ENCODE measurements around the gene ALDH8A1.

The ALDH8A1 gene, protein sequence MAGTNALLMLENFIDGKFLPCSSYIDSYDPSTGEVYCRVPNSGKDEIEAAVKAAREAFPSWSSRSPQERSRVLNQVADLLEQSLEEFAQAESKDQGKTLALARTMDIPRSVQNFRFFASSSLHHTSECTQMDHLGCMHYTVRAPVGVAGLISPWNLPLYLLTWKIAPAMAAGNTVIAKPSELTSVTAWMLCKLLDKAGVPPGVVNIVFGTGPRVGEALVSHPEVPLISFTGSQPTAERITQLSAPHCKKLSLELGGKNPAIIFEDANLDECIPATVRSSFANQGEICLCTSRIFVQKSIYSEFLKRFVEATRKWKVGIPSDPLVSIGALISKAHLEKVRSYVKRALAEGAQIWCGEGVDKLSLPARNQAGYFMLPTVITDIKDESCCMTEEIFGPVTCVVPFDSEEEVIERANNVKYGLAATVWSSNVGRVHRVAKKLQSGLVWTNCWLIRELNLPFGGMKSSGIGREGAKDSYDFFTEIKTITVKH

DNA sequence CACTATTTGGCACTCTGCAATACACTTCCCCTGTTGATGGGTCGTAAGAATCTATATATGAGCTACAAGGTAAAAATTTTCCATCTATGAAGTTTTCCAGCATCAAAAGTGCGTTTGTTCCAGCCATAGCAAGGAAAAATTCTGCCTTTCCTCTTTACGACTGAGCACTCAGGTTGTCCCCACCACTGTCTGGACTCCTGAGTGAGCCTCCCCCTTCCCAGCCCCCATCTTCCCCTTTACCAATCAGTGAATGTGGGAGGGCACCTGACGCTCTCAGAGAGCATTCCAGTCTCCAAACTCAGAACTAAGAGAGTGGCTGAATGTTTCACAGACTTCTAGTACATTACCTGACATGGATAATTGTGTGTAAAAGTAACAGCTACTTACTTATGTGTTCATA is at the start of gene ALDH8A1:
Gene ALDH8A1 (minus strand): TSS at position 175 of the 400 bp plus-strand sequence. CDS start 48 bp downstream, at position 127.
- no peak for DNase-seq

DNA sequence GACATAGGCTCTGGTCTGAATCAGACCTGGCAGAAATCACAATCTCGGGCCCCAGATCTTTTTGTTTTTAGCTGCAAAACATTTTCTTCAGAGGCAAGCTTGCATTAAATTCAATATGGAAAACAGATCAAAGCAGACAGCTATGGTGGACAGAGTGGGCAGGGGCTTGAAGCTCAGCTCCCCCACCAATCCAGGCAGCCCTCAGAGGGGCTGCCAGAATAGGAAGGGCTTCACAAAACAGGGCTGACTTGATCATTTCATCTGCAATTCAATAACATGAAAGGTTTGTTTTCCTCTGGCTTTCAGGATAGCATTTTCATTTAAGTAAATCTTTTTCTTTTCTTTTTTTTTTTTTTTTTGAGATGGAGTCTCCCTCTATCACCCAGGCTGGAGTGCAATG is 49.2 kb upstream of the ALDH8A1 start:
- DNase-seq = no peak

DNA sequence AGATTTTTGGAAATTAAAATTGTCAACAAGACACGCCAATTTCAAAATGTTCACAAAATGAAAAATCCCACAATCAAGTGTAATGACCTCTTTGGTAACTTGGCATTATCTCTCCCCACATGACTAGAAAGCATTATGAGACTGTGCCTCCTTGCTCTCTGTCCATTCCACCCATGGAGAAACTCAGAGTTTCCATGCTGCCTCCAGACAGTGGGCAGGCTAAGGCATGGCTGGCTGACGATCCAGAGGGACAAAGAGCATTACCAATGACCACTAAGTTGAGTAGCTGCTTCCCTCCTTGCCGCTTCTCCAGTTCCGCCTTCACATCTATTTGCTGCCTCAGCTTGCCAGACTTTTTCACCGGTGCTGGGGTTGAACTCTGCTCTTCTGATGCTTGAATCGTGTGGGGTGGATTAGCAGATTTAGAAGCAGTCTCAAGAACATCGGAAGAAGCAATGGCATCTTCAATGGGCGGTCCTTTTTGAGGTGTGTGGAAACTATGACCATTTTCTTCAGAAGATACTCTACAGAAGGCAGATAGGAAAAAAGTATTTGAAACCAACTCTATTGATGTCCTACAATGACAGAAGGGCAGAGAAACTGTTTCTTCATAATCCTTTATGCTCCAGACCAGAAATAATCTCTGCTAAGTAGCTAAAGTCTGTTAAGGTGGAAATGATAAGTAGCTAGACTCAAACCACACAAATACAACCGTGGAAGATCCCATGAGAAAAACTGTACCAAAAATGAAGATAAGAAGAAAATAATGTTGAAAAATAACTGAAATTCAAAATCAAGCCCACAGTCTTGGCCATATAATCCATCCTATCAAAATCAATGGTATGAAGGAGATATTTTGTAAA is 47.5 kb upstream of the ALDH8A1 start:
- no peak for DNase-seq

GRCh38 chr6:134995536-134995935 is 45.6 kb upstream of the ALDH8A1 start:
- no peak for DNase-seq

GRCh38 chr6:134994431-134994830 is 44.5 kb upstream of the ALDH8A1 start:
- no peak for DNase-seq

DNA sequence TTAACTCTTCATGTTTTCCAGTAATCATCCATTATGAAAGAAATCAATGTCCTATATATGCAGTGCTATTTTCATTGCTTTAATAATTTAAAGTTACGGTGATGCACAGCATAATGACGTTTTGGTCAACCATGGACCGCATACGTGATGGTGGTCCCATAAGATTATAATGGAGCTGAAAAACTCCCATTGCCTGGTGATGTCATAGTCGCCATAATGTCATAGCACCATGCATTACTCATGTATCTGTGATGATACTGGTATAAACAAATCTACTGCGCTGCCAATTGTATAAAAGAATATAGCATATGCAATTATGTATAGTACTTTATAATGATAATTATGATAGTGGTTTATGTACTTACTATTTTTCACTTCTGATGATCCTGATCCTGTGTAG is 42.3 kb upstream of the ALDH8A1 start:
- no peak for DNase-seq

DNA sequence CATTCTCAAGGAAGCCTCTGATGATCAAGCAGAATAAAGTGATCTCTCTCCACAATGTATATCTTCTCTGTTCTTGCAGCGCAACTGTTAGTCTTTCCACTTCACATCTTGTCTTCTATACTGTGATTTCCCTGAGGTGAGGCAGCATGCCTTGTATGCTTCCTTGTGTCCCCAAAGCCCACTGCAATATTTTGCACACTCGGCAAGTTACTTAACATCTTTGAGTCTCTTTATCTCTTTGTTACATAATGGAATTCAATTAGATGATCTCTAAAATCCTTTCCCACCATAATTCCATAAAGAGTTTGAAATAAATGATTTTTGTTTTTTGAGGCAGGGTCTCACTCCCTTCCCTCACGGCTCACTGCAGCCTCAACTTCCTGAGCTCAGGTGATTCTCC is 40.4 kb upstream of the ALDH8A1 start:
- DNase-seq = no peak

DNA sequence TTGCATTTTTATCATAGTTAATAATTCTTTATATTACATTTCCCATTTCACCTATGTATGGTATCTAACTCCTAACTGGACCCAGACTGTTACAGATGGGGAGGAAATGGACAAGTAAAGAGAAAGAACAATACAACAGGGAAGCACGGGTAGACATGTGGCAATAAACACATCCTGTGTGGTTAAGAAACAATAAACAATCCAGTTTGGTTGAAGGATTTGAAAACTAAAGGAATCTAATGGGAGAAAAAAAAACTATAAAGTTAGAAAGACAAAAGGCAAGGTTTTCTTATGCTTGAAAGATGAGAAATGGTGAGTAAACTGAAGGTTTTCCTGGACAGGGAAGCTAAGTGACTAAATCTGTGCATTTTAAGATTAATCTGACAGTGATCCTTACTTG is 34.9 kb upstream of the ALDH8A1 start:
- no peak for DNase-seq

GRCh38 chr6:134983823-134984222 is 33.9 kb upstream of the ALDH8A1 start:
- no peak for DNase-seq

DNA sequence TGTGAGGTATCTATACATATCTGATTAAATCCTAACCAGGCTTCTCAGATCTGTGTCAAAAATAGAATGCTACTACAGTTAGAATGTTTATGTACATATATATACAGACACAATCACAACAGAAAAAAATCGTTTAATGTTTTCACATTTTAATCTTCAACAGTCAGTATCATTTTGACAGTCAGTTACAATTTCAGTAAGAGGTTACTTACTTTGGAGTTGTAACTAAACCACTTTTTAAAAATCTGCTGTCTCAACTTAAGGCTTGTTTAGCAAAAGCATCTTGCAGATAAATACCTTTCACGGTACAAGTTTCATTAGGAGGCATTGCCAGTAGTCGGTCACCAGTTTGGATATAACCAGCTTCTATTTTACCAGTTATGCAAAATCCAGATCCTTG is 32.3 kb upstream of the ALDH8A1 start:
- DNase-seq = no peak

DNA sequence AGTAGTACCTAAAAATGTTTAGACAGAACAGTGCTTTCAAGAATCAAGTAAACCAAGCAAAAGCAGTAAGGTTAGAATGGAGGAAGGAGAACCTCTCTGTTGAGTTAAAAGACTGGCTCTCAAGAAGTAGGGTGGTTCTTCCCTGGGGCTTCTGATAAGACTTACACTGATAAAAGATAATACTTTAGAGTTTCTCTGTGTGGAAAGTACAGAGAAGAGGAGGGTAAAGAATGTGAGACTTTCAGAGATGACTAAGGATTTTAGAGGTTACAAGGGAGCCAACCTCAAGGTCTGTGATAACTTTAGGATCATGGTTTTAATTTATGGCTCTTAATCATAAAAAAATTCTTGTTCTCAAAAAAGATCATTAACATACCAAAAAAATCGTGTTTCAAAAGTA is 30.9 kb upstream of the ALDH8A1 start:
- DNase-seq = no peak

DNA sequence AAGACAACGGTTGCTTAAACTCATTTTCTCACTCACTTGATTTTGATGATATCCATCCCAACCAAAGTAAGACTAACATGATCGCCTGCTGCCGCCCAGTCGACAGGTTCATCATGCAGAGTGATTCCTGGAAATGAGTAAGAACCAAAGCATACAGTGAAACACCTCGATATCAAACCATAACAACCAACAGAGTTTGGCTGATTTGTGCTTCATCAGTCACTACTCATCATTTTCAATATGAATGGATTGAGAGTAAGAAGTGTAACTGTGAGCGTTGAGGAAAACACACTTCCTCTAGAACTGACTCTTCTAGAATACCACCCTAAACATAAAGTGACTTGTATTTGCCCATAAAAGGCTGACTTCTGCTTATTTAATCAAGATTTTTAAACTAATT is 29.2 kb upstream of the ALDH8A1 start:
- no peak for DNase-seq

GRCh38 chr6:134974370-134974769 is 24.5 kb upstream of the ALDH8A1 start:
- DNase-seq = no peak

- DNase-seq = no peak
These were observed 17.8 kb upstream of the ALDH8A1 start for GRCh38 chr6:134967711-134968110.

GRCh38 chr6:134964451-134965203 is 14.7 kb upstream of the ALDH8A1 start:
- no peak for DNase-seq

- DNase-seq = no peak
These were observed 12.5 kb upstream of the ALDH8A1 start for GRCh38 chr6:134962421-134962820.

GRCh38 chr6:134961366-134961765 is 11.5 kb upstream of the ALDH8A1 start:
- DNase-seq = no peak

GRCh38 chr6:134959603-134960002 is 9.7 kb upstream of the ALDH8A1 start:
- no peak for DNase-seq

GRCh38 chr6:134956676-134957075 is 6.8 kb upstream of the ALDH8A1 start:
- DNase-seq = no peak

- no peak for DNase-seq
These were observed 6.1 kb upstream of the ALDH8A1 start for GRCh38 chr6:134956032-134956431.

GRCh38 chr6:134954272-134955000 is 4.5 kb upstream of the ALDH8A1 start:
- DNase-seq = no peak

- no peak for DNase-seq
These were observed 1.8 kb upstream of the ALDH8A1 start for GRCh38 chr6:134951494-134952263.

Data from CD4-positive, alpha-beta T cell treated with Interleukin-15 for 1 hour (primary cell).